HepG2 (cell line): Measurements from ENCODE around the gene GALNT1.

ENCODE experiments used
- ATM ChIP-seq: fragments of 450-650 bp; IDR thresholded peaks from 2 replicates; pipeline ENCODE4 v1.7.1; 2017; ENCODE audit warnings: mild to moderate bottlenecking, borderline replicate concordance
- FOXC1 ChIP-seq: sonication (generic); formaldehyde crosslinking; IDR thresholded peaks from 2 replicates; pipeline ENCODE4 v1.8.0; 2022; ENCODE audit warnings: mild to moderate bottlenecking, missing genetic modification reagents, borderline replicate concordance
- HDAC2 ChIP-seq: sonication (generic); formaldehyde crosslinking; IDR thresholded peaks from 2 replicates; pipeline ENCODE4 v1.4.0; 2020; ENCODE audit warnings: missing genetic modification reagents
- HMG20A ChIP-seq: IDR thresholded peaks from 2 replicates; pipeline ENCODE4 v1.6.1; 2016; ENCODE audit warnings: borderline replicate concordance
- KAT7 ChIP-seq: IDR thresholded peaks from 2 replicates; pipeline ENCODE4 v1.6.1; 2018; ENCODE audit warnings: borderline replicate concordance, missing compliant biosample characterization
- MTA1 ChIP-seq: sonication (generic); formaldehyde crosslinking; IDR thresholded peaks from 2 replicates; pipeline ENCODE4 v1.4.0; 2020; ENCODE audit warnings: missing genetic modification reagents, mild to moderate bottlenecking, borderline replicate concordance
- POLR2AphosphoS5 ChIP-seq: IDR thresholded peaks from 2 replicates; pipeline ENCODE4 v1.6.1; 2012; ENCODE audit warnings: low read depth, low read length
- ZNF780A ChIP-seq: sonication (generic); formaldehyde crosslinking; IDR thresholded peaks from 2 replicates; pipeline ENCODE4 v1.8.0; 2022; ENCODE audit warnings: mild to moderate bottlenecking, missing genetic modification reagents, moderate library complexity
- TF ChIP-seq, protein P1 (sequence below): fragments of 450-650 bp; IDR thresholded peaks from 2 replicates; pipeline ENCODE4 v1.6.1; 2017; ENCODE audit warnings: mild to moderate bottlenecking

DNA sequence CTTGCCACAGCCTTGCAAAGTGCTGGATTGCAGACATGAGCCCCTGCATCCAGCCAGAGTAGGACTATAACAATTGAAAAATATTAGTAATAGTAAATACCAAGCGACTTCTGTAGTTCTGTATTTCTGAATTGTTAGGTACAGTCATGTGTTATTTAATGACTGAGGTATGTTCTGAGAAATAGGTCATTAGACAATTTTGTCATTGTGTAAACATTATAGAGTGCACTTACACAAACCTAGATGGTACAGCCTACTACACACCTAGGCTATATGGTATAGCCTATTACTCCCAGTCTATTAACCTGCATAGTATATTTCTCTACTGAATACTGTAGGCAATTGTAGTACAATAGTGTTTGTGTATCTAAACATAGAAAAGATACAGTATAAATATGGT is 92.1 kb downstream of the GALNT1 start:
- TF ChIP-seq KAT7 (no peak), HMG20A (CRISPR knock-in tag) (no peak), ZNF780A (CRISPR knock-in tag) (no peak), ATM (no peak), MTA1 (CRISPR knock-in tag) (no peak), HDAC2 (CRISPR knock-in tag) (no peak), FOXC1 (CRISPR knock-in tag) (no peak), POLR2AphosphoS5 (no peak)
- TF ChIP-seq, protein P1, sequence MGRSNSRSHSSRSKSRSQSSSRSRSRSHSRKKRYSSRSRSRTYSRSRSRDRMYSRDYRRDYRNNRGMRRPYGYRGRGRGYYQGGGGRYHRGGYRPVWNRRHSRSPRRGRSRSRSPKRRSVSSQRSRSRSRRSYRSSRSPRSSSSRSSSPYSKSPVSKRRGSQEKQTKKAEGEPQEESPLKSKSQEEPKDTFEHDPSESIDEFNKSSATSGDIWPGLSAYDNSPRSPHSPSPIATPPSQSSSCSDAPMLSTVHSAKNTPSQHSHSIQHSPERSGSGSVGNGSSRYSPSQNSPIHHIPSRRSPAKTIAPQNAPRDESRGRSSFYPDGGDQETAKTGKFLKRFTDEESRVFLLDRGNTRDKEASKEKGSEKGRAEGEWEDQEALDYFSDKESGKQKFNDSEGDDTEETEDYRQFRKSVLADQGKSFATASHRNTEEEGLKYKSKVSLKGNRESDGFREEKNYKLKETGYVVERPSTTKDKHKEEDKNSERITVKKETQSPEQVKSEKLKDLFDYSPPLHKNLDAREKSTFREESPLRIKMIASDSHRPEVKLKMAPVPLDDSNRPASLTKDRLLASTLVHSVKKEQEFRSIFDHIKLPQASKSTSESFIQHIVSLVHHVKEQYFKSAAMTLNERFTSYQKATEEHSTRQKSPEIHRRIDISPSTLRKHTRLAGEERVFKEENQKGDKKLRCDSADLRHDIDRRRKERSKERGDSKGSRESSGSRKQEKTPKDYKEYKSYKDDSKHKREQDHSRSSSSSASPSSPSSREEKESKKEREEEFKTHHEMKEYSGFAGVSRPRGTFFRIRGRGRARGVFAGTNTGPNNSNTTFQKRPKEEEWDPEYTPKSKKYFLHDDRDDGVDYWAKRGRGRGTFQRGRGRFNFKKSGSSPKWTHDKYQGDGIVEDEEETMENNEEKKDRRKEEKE: no peak
